Mammary epithelial cell (primary cell): ENCODE measurements around the gene CPM.

Source experiments
- EZH2 ChIP-seq: IDR thresholded peaks from 2 replicates; pipeline ENCODE4 v1.6.1; 2012; ENCODE audit warnings: low read length, inconsistent platforms, borderline replicate concordance
- TF ChIP-seq, protein P1 (sequence below), 2 donors: IDR thresholded peaks in 1 of 2; conservative IDR thresholded peaks in 1 of 2; 2 replicates each; pipeline ENCODE4 v1.5.1; 2011 to 2012; ENCODE audit warnings: inconsistent platforms in 2 of 2, low read length in 2 of 2, mild to moderate bottlenecking in 2 of 2, control low read depth in 1 of 2, low read depth in 1 of 2; ENCODE audit not compliant: insufficient read depth in 1 of 2; ENCODE audit errors: extremely low read depth in 1 of 2

DNA sequence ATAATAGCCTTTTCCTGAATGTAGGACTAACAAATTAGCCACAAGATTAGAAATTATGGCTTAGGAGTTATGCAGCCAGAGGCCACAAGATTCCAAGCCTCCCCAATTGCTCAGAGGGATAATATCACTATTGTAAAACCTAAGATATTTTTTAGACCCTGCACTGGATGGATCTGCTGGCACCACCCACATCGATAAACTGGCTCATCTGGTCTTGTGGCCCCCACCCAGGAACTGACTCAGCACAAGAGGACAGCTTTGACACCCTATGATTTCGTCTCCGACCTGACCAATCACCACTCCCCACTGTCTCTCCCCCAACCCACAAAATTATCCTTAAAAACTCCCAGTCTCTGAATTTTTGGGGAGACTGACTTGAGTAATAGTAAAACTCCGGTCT lies 54.7 kb downstream of the CPM start:
- TF ChIP-seq, protein P1, sequence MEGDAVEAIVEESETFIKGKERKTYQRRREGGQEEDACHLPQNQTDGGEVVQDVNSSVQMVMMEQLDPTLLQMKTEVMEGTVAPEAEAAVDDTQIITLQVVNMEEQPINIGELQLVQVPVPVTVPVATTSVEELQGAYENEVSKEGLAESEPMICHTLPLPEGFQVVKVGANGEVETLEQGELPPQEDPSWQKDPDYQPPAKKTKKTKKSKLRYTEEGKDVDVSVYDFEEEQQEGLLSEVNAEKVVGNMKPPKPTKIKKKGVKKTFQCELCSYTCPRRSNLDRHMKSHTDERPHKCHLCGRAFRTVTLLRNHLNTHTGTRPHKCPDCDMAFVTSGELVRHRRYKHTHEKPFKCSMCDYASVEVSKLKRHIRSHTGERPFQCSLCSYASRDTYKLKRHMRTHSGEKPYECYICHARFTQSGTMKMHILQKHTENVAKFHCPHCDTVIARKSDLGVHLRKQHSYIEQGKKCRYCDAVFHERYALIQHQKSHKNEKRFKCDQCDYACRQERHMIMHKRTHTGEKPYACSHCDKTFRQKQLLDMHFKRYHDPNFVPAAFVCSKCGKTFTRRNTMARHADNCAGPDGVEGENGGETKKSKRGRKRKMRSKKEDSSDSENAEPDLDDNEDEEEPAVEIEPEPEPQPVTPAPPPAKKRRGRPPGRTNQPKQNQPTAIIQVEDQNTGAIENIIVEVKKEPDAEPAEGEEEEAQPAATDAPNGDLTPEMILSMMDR (conservative IDR thresholded peaks at IDR 0.05 in 1 of 2, IDR thresholded peaks at IDR 0.05 in 1 of 2; ENCODE audit: extremely low read depth in 1 of 2, insufficient read depth in 1 of 2, low read depth in 1 of 2, low read length in 2 of 2) = no peak
- TF ChIP-seq EZH2 = no peak
